Trophoblast cell (in vitro differentiated cells and primary cell): ENCODE data around the gene CNR2.

Experiments used
- DNase-seq, 2 donors: peaks; one replicate each; pipeline ENCODE4 v3.0.0-alpha.2; 2016
- H2AFZ ChIP-seq: 2 replicates; pipeline ENCODE4 v1.6.1; 2013; ENCODE audit warnings: low read length, moderate library complexity, mild to moderate bottlenecking; ENCODE audit not compliant: insufficient read depth, poor library complexity
- H2AK5ac ChIP-seq: 2 replicates; pipeline ENCODE4 v1.6.1; 2013; ENCODE audit warnings: mild to moderate bottlenecking, low read length
- H2BK120ac ChIP-seq: 2 replicates; pipeline ENCODE4 v1.6.1; 2013; ENCODE audit warnings: low read length, mild to moderate bottlenecking, moderate library complexity; ENCODE audit not compliant: insufficient read depth, poor library complexity
- H2BK12ac ChIP-seq: 2 replicates; pipeline ENCODE4 v1.6.1; 2013; ENCODE audit warnings: mild to moderate bottlenecking, low read length, moderate library complexity
- H2BK5ac ChIP-seq: 2 replicates; pipeline ENCODE4 v1.6.1; 2013; ENCODE audit warnings: low read length, low read depth, moderate library complexity, mild to moderate bottlenecking; ENCODE audit not compliant: poor library complexity
- H3K14ac ChIP-seq: 2 replicates; pipeline ENCODE4 v1.6.1; 2013; ENCODE audit warnings: mild to moderate bottlenecking, low read length
- H3K18ac ChIP-seq: 2 replicates; pipeline ENCODE4 v1.6.1; 2013; ENCODE audit warnings: mild to moderate bottlenecking, low read length
- H3K23ac ChIP-seq: 2 replicates; pipeline ENCODE4 v1.6.1; 2013; ENCODE audit warnings: low read length
- H3K27ac ChIP-seq: 2 replicates; pipeline ENCODE4 v1.5.1; 2013; ENCODE audit warnings: low read depth, mild to moderate bottlenecking, inconsistent platforms, low read length, moderate library complexity
- H3K27me3 ChIP-seq: 2 replicates; pipeline ENCODE4 v1.6.1; 2013; ENCODE audit warnings: inconsistent platforms, mild to moderate bottlenecking, low read length, moderate library complexity; ENCODE audit not compliant: insufficient read depth
- H3K36me3 ChIP-seq, 2 experiments: 1 replicate in 1 of 2; 2 replicates in 1 of 2; pipeline ENCODE4 v1.6.1; 2013; ENCODE audit warnings: low read length in 2 of 2, mild to moderate bottlenecking in 2 of 2, moderate library complexity in 1 of 2; ENCODE audit not compliant: insufficient read depth in 2 of 2, control insufficient read depth in 1 of 2
- H3K4ac ChIP-seq: 2 replicates; pipeline ENCODE4 v1.6.1; 2013; ENCODE audit warnings: low read depth, mild to moderate bottlenecking, low read length, moderate library complexity
- H3K4me1 ChIP-seq, 2 experiments: 1 replicate in 1 of 2; 2 replicates in 1 of 2; pipeline ENCODE4 v1.6.1; 2013; ENCODE audit warnings: low read length in 2 of 2, mild to moderate bottlenecking in 2 of 2, moderate library complexity in 1 of 2; ENCODE audit not compliant: insufficient read depth in 2 of 2, control insufficient read depth in 1 of 2
- H3K4me2 ChIP-seq: 2 replicates; pipeline ENCODE4 v1.6.1; 2013; ENCODE audit warnings: inconsistent platforms, mild to moderate bottlenecking, low read length, moderate library complexity
- H3K4me3 ChIP-seq: 2 replicates; pipeline ENCODE4 v1.5.1; 2013; ENCODE audit warnings: mild to moderate bottlenecking, low read depth, low read length, inconsistent platforms
- H3K79me1 ChIP-seq: one replicate; pipeline ENCODE4 v1.6.1; 2013; ENCODE audit warnings: low read length
- H3K79me2 ChIP-seq: 2 replicates; pipeline ENCODE4 v1.6.1; 2013; ENCODE audit warnings: low read length, mild to moderate bottlenecking; ENCODE audit not compliant: control insufficient read depth, insufficient read depth, poor library complexity
- H3K9ac ChIP-seq: 2 replicates; pipeline ENCODE4 v1.6.1; 2013; ENCODE audit warnings: mild to moderate bottlenecking, low read length
- H3K9me3 ChIP-seq: 2 replicates; pipeline ENCODE4 v1.6.1; 2013; ENCODE audit warnings: low read depth, mild to moderate bottlenecking, control low read depth, inconsistent platforms, low read length; ENCODE audit not compliant: insufficient read depth
- H4K12ac ChIP-seq: 2 replicates; pipeline ENCODE4 v1.6.1; 2013; ENCODE audit warnings: low read depth, mild to moderate bottlenecking, low read length, moderate library complexity
- H4K8ac ChIP-seq: 2 replicates; pipeline ENCODE4 v1.6.1; 2013; ENCODE audit warnings: low read depth, mild to moderate bottlenecking, low read length, moderate library complexity
- H4K91ac ChIP-seq: one replicate; pipeline ENCODE4 v1.6.1; 2013; ENCODE audit warnings: low read depth, mild to moderate bottlenecking, low read length, moderate library complexity
- WGBS: extraction: QIAGEN DNeasy Blood & Tissue Kit; methylation state at CpG from one replicate; pipeline ENCODE4 v1.1.7; 2013; ENCODE audit warnings: missing lambda C conversion rate; ENCODE audit not compliant: insufficient read length, insufficient coverage; ENCODE audit errors: extremely low coverage; 5-methylcytosine and 5-hydroxymethylcytosine counted together

The CNR2 gene

GRCh38 chr1:23930270-23930669 is 17.1 kb upstream of the CNR2 start:
- H3K9ac ChIP-seq, result no peak overlapping the region
- no peak overlapping the region for H3K4me3 ChIP-seq

GRCh38 chr1:23928789-23929188 is 15.6 kb upstream of the CNR2 start:
- H3K18ac ChIP-seq, result no peak overlapping the region
- H3K4me2 ChIP-seq, result no peak overlapping the region
- H3K4me1 ChIP-seq, result no peaks in the 10 kb centered on the region
- H4K91ac ChIP-seq, result no peak overlapping the region
- no peak overlapping the region for H3K4ac ChIP-seq
- no peak overlapping the region for H2BK120ac ChIP-seq
- H3K14ac ChIP-seq, result no peak overlapping the region
- H3K27ac ChIP-seq, result no peak overlapping the region
- no peak overlapping the region for H2AFZ ChIP-seq
- H3K9me3 ChIP-seq, result no peaks in the 10 kb centered on the region
- H4K8ac ChIP-seq, result no peak overlapping the region
- no peak overlapping the region for H2BK5ac ChIP-seq
- no peak overlapping the region for H2AK5ac ChIP-seq
- no peak overlapping the region for H3K4me3 ChIP-seq
- DNase-seq, result no peak
- no peak overlapping the region for H2BK12ac ChIP-seq
- H3K27me3 ChIP-seq, result no peaks in the 10 kb centered on the region
- H3K9ac ChIP-seq, result no peak overlapping the region
- WGBS, result no CpG with 5 or more reads among the region's 4 CpGs
- H3K79me2 ChIP-seq, result no peaks in the 10 kb centered on the region
- no peak overlapping the region for H4K12ac ChIP-seq
- no peaks in the 10 kb centered on the region for H3K36me3 ChIP-seq
- H3K79me1 ChIP-seq, result no peaks in the 10 kb centered on the region
- no peak overlapping the region for H3K23ac ChIP-seq

More at GRCh38 chr1:23930270-23930669, 17.1 kb upstream of the CNR2 start:
- Histone ChIP-seq H3K4ac (no peak overlapping the region), H3K4me1 (no peaks in the 10 kb centered on the region), H4K91ac (no peak overlapping the region), H3K27ac (no peak overlapping the region), H3K79me2 (no peaks in the 10 kb centered on the region), H3K4me2 (no peak overlapping the region), H2BK120ac (no peak overlapping the region), H2AFZ (no peak overlapping the region), H4K12ac (no peak overlapping the region), H3K27me3 (no peaks in the 10 kb centered on the region), H4K8ac (no peak overlapping the region), H3K9me3 (no peaks in the 10 kb centered on the region), H3K23ac (no peak overlapping the region), H2BK12ac (no peak overlapping the region), H2BK5ac (no peak overlapping the region), H3K14ac (no peak overlapping the region), H3K18ac (no peak overlapping the region), H3K79me1 (no peaks in the 10 kb centered on the region), H3K36me3 (no peaks in the 10 kb centered on the region), H2AK5ac (no peak overlapping the region)
- no CpG with 5 or more reads among the region's 5 CpGs for WGBS
- DNase-seq, result no peak

- no peak for DNase-seq
- H3K4me1 ChIP-seq, result no peaks in the 10 kb centered on the region
- H3K27ac ChIP-seq, result no peak overlapping the region
- H3K9ac ChIP-seq, result no peak overlapping the region
- no peak overlapping the region for H3K4me2 ChIP-seq
- no peak overlapping the region for H2AK5ac ChIP-seq
- H2AFZ ChIP-seq, result no peak overlapping the region
- H4K8ac ChIP-seq, result no peak overlapping the region
- no peaks in the 10 kb centered on the region for H3K79me1 ChIP-seq
- H2BK12ac ChIP-seq, result no peak overlapping the region
- no peak overlapping the region for H4K12ac ChIP-seq
- no peak overlapping the region for H3K4ac ChIP-seq
- H3K9me3 ChIP-seq, result no peaks in the 10 kb centered on the region
- H4K91ac ChIP-seq, result no peak overlapping the region
- H3K36me3 ChIP-seq, result no peaks in the 10 kb centered on the region
- WGBS, result no CpG with 5 or more reads among the region's 1 CpG
- no peaks in the 10 kb centered on the region for H3K79me2 ChIP-seq
- H2BK120ac ChIP-seq, result no peak overlapping the region
- H3K23ac ChIP-seq, result no peak overlapping the region
- no peaks in the 10 kb centered on the region for H3K27me3 ChIP-seq
- H2BK5ac ChIP-seq, result no peak overlapping the region
- no peak overlapping the region for H3K4me3 ChIP-seq
- no peak overlapping the region for H3K14ac ChIP-seq
- H3K18ac ChIP-seq, result no peak overlapping the region
Observed at GRCh38 chr1:23927097-23927496, 13.9 kb upstream of the CNR2 start.

- no peak overlapping the region for H3K27ac ChIP-seq
- no peak overlapping the region for H4K91ac ChIP-seq
- no peaks in the 10 kb centered on the region for H3K79me2 ChIP-seq
- H3K4me3 ChIP-seq, result no peak overlapping the region
- no peaks in the 10 kb centered on the region for H3K9me3 ChIP-seq
- H3K4me2 ChIP-seq, result no peak overlapping the region
- no peak overlapping the region for H2BK5ac ChIP-seq
- H2BK120ac ChIP-seq, result no peak overlapping the region
- no peak overlapping the region for H4K8ac ChIP-seq
- H2AFZ ChIP-seq, result no peak overlapping the region
- H2AK5ac ChIP-seq, result no peak overlapping the region
- DNase-seq, result no peak
- H3K36me3 ChIP-seq, result no peaks in the 10 kb centered on the region
- H2BK12ac ChIP-seq, result no peak overlapping the region
- WGBS, result no CpG with 5 or more reads among the region's 3 CpGs
- no peaks in the 10 kb centered on the region for H3K27me3 ChIP-seq
- no peaks in the 10 kb centered on the region for H3K79me1 ChIP-seq
- H3K4me1 ChIP-seq, result no peaks in the 10 kb centered on the region
- H3K18ac ChIP-seq, result no peak overlapping the region
- H3K23ac ChIP-seq, result no peak overlapping the region
- no peak overlapping the region for H4K12ac ChIP-seq
- no peak overlapping the region for H3K9ac ChIP-seq
- no peak overlapping the region for H3K14ac ChIP-seq
- no peak overlapping the region for H3K4ac ChIP-seq
Observed at GRCh38 chr1:23925279-23925678, 12.1 kb upstream of the CNR2 start.
